ENCODE results near the gene FAM118A.

- TF ChIP-seq CTCF (conservative IDR thresholded peaks at IDR 0.05; ENCODE audit: low read length) (peak; percentile 74), EZH2phosphoT487 (IDR thresholded peaks at IDR 0.05; ENCODE audit: borderline replicate concordance) (no peak)
These were observed 40.5 kb upstream of the FAM118A start for GRCh38 chr22:45268958-45269844.
